Neural cell (in vitro differentiated cells): ENCODE data around the gene FKBP4. TPM values are rescaled to one million over a fixed set of nuclear protein-coding genes. Genes with fewer than 3 reads are reported as not detected.

Source experiments
- H2AFZ ChIP-seq: fragments of 200-600, 300-800 bp; sonication (generic), shearing (Covaris generic); 2 replicates; pipeline ENCODE4 v1.6.0; 2014; ENCODE audit warnings: low read depth, mild to moderate bottlenecking, antibody characterized with exemption, low read length, moderate library complexity
- H3F3A ChIP-seq: fragments of 200-600 bp; shearing (Covaris generic); 2 replicates; pipeline ENCODE4 v1.6.1; 2016; ENCODE audit warnings: mild to moderate bottlenecking, moderate library complexity, mixed read lengths, antibody characterized with exemption, low read length; ENCODE audit not compliant: insufficient read depth, poor library complexity, severe bottlenecking
- H3K27ac ChIP-seq: fragments of 200-600, 300-800 bp; sonication (generic), shearing (Covaris generic); 2 replicates; pipeline ENCODE4 v1.5.1; 2014; ENCODE audit warnings: mild to moderate bottlenecking, low read length, moderate library complexity
- H3K27me3 ChIP-seq: fragments of 300-800, 200-600 bp; sonication (generic), shearing (Covaris generic); 2 replicates; pipeline ENCODE4 v1.6.0; 2014; ENCODE audit warnings: mild to moderate bottlenecking, low read depth, low read length, moderate library complexity; ENCODE audit not compliant: insufficient read depth
- H3K36me3 ChIP-seq: fragments of 300-800, 200-600 bp; sonication (generic), shearing (Covaris generic); 2 replicates; pipeline ENCODE4 v1.5.1; 2014; ENCODE audit warnings: mild to moderate bottlenecking, antibody characterized with exemption, low read length, moderate library complexity; ENCODE audit not compliant: insufficient read depth
- H3K4me2 ChIP-seq: fragments of 300-800, 200-600 bp; sonication (generic), shearing (Covaris generic); 2 replicates; pipeline ENCODE4 v1.6.0; 2014; ENCODE audit warnings: mild to moderate bottlenecking, low read length
- H3K4me3 ChIP-seq: fragments of 300-800, 200-600 bp; sonication (generic), shearing (Covaris generic); 2 replicates; pipeline ENCODE4 v1.5.1; 2014; ENCODE audit warnings: mild to moderate bottlenecking, low read length, moderate library complexity
- H3K79me2 ChIP-seq: fragments of 200-600 bp; shearing (Covaris generic); replicated peaks from 2 replicates; pipeline ENCODE4 v1.6.0; 2014; ENCODE audit warnings: mild to moderate bottlenecking, low read length, moderate library complexity; ENCODE audit not compliant: insufficient read depth
- H3K9ac ChIP-seq: fragments of 300-800, 200-600 bp; sonication (generic), shearing (Covaris generic); 2 replicates; pipeline ENCODE4 v1.6.1; 2016; ENCODE audit warnings: mild to moderate bottlenecking, low read length, mixed read lengths
- H3K9me2 ChIP-seq: fragments of 200-600 bp; shearing (Covaris generic); 2 replicates; pipeline ENCODE4 v1.6.1; 2016; ENCODE audit warnings: mild to moderate bottlenecking, low read length, mixed read lengths; ENCODE audit not compliant: insufficient read depth
- H3K9me3 ChIP-seq: fragments of 200-600, 300-800 bp; sonication (generic), shearing (Covaris generic); 2 replicates; pipeline ENCODE4 v1.6.1; 2016; ENCODE audit warnings: mild to moderate bottlenecking, mixed run types, low read length, moderate library complexity, mixed read lengths
- H4K20me1 ChIP-seq: fragments of 200-600 bp; shearing (Covaris generic); 2 replicates; pipeline ENCODE4 v1.6.1; 2016; ENCODE audit warnings: mild to moderate bottlenecking, mixed run types; ENCODE audit not compliant: insufficient read depth
- EP300 ChIP-seq: fragments of 450-650 bp; conservative IDR thresholded peaks from 2 replicates; pipeline ENCODE4 v1.6.1; 2014; ENCODE audit warnings: antibody characterized with exemption, mild to moderate bottlenecking, moderate library complexity; ENCODE audit not compliant: poor library complexity, severe bottlenecking
- EZH2 ChIP-seq: fragments of 200-600, 300-800 bp; shearing (Covaris generic), sonication (generic); IDR thresholded peaks from 2 replicates; pipeline ENCODE4 v1.6.1; 2014; ENCODE audit warnings: antibody characterized with exemption, low read length, borderline replicate concordance, mild to moderate bottlenecking; ENCODE audit not compliant: insufficient read depth, poor library complexity, severe bottlenecking
- MXI1 ChIP-seq: fragments of 450-650 bp; conservative IDR thresholded peaks from 2 replicates; pipeline ENCODE4 v1.6.1; 2014; ENCODE audit warnings: antibody characterized with exemption, mild to moderate bottlenecking; ENCODE audit not compliant: poor library complexity, severe bottlenecking
- POLR2AphosphoS5 ChIP-seq: IDR thresholded peaks from 2 replicates; pipeline ENCODE4 v1.6.1; 2012
- RAD21 ChIP-seq: fragments of 450-650 bp; conservative IDR thresholded peaks from 2 replicates; pipeline ENCODE4 v1.6.1; 2014; ENCODE audit warnings: antibody characterized with exemption, mild to moderate bottlenecking, moderate library complexity
- SMC3 ChIP-seq: fragments of 450-650 bp; conservative IDR thresholded peaks from 2 replicates; pipeline ENCODE4 v1.6.1; 2014; ENCODE audit warnings: antibody characterized with exemption, mild to moderate bottlenecking, moderate library complexity; ENCODE audit not compliant: poor library complexity
- TAF1 ChIP-seq: IDR thresholded peaks from 2 replicates; pipeline ENCODE4 v1.6.1; 2012; ENCODE audit warnings: low read depth
- polyA plus RNA-seq: library from polyadenylated mRNA; depleted of rRNA; stranded (reverse); fragments of >200 nt; gene quantifications from 2 replicates; pipeline ENCODE4 v1.2.3, GENCODE V29; 2014
- TF ChIP-seq, protein P1 (sequence below): IDR thresholded peaks from 2 replicates; pipeline ENCODE4 v1.6.1; 2012; ENCODE audit warnings: borderline replicate concordance
- TF ChIP-seq, protein P2 (sequence below): fragments of 450-650 bp; IDR thresholded peaks from 2 replicates; pipeline ENCODE4 v1.5.1; 2014; ENCODE audit warnings: antibody characterized with exemption, mild to moderate bottlenecking, moderate library complexity; ENCODE audit not compliant: poor library complexity, severe bottlenecking

Gene FKBP4
- polyA plus RNA-seq, 1 donor from 2014 or later = 102 TPM

DNA sequence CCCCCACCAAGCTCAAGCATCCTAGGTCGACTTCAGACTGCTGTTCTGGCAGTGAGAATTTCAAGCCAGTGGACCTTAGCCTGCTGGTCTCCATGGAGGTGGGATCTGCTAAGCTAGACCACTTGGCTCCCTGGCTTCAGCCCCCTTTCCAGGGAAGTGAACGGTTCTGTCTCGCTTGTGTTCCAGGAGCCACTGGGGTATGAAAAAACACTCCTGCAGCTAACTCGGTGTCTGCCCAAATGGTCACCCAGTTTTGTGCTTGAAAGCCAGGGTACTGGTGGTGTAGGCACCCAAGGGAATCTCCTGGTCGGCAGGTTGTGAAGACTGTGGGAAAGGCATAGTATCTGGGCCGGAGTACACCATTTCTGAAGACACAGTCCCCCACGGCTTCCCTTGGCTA is 44.6 kb upstream of the FKBP4 start:
- Histone ChIP-seq H3K36me3 (no peaks in the 10 kb centered on the region), H3K9me3 (no peaks in the 10 kb centered on the region), H3K9me2 (no peaks in the 10 kb centered on the region), H3F3A (no peaks in the 10 kb centered on the region), H3K9ac (no peak overlapping the region), H3K79me2 (no peaks in the 10 kb centered on the region), H3K27ac (no peak overlapping the region), H3K27me3 (peaks cover 42% of the 10 kb centered on the region), H4K20me1 (no peaks in the 10 kb centered on the region), H2AFZ (no peak overlapping the region), H3K4me2 (no peak overlapping the region), H3K4me3 (no peak overlapping the region)
- TF ChIP-seq RAD21 (no peak), TAF1 (no peak), EP300 (no peak), POLR2AphosphoS5 (no peak), MXI1 (no peak), SMC3 (no peak), EZH2 (no peak)
- TF ChIP-seq, protein P1, sequence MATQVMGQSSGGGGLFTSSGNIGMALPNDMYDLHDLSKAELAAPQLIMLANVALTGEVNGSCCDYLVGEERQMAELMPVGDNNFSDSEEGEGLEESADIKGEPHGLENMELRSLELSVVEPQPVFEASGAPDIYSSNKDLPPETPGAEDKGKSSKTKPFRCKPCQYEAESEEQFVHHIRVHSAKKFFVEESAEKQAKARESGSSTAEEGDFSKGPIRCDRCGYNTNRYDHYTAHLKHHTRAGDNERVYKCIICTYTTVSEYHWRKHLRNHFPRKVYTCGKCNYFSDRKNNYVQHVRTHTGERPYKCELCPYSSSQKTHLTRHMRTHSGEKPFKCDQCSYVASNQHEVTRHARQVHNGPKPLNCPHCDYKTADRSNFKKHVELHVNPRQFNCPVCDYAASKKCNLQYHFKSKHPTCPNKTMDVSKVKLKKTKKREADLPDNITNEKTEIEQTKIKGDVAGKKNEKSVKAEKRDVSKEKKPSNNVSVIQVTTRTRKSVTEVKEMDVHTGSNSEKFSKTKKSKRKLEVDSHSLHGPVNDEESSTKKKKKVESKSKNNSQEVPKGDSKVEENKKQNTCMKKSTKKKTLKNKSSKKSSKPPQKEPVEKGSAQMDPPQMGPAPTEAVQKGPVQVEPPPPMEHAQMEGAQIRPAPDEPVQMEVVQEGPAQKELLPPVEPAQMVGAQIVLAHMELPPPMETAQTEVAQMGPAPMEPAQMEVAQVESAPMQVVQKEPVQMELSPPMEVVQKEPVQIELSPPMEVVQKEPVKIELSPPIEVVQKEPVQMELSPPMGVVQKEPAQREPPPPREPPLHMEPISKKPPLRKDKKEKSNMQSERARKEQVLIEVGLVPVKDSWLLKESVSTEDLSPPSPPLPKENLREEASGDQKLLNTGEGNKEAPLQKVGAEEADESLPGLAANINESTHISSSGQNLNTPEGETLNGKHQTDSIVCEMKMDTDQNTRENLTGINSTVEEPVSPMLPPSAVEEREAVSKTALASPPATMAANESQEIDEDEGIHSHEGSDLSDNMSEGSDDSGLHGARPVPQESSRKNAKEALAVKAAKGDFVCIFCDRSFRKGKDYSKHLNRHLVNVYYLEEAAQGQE = no peak
- TF ChIP-seq, protein P2, sequence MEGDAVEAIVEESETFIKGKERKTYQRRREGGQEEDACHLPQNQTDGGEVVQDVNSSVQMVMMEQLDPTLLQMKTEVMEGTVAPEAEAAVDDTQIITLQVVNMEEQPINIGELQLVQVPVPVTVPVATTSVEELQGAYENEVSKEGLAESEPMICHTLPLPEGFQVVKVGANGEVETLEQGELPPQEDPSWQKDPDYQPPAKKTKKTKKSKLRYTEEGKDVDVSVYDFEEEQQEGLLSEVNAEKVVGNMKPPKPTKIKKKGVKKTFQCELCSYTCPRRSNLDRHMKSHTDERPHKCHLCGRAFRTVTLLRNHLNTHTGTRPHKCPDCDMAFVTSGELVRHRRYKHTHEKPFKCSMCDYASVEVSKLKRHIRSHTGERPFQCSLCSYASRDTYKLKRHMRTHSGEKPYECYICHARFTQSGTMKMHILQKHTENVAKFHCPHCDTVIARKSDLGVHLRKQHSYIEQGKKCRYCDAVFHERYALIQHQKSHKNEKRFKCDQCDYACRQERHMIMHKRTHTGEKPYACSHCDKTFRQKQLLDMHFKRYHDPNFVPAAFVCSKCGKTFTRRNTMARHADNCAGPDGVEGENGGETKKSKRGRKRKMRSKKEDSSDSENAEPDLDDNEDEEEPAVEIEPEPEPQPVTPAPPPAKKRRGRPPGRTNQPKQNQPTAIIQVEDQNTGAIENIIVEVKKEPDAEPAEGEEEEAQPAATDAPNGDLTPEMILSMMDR = no peak

DNA sequence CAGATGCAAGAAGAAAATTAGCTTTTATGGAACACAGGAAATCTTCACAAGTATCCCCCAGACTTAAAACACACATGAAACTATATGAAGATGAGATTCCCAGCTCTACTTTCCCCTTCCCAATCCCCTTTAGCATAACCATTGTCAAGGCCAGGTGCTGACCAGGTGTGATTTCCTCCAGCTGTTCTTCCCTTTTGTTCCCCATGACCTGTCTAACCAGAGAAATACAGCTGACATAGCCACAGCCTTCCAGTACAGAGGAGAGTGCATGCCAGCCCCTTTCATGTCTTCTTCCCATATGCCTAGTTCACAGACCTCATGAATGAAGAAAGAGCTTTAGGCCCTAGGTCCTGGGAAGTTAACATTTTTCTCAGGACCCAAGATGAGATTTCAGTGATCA is 43.5 kb upstream of the FKBP4 start:
- Histone ChIP-seq H3K27me3 (peaks cover 42% of the 10 kb centered on the region), H4K20me1 (no peaks in the 10 kb centered on the region), H3K9ac (no peak overlapping the region), H2AFZ (no peak overlapping the region), H3K4me3 (no peak overlapping the region), H3K36me3 (no peaks in the 10 kb centered on the region), H3F3A (no peaks in the 10 kb centered on the region), H3K79me2 (no peaks in the 10 kb centered on the region), H3K9me3 (no peaks in the 10 kb centered on the region), H3K4me2 (no peak overlapping the region), H3K9me2 (no peaks in the 10 kb centered on the region), H3K27ac (no peak overlapping the region)
- TF ChIP-seq, protein P1 = no peak
- TF ChIP-seq TAF1 = no peak
- TF ChIP-seq EZH2 = no peak
- no peak for TF ChIP-seq POLR2AphosphoS5
- TF ChIP-seq, protein P2 = no peak
- no peak for TF ChIP-seq EP300
- no peak for TF ChIP-seq SMC3
- no peak for TF ChIP-seq RAD21
- TF ChIP-seq MXI1 = no peak
